Esophagus squamous epithelium (tissue), 5 donors: Measurements from ENCODE around the gene ATP8A2. TPM values are rescaled to one million over a fixed set of nuclear protein-coding genes. Genes with fewer than 3 reads are reported as not detected.

Experiments
- DNase-seq: peaks from one replicate; lab custom pipeline; 2025; lab: John Stamatoyannopoulos, UW
- H3K27ac ChIP-seq, 4 donors: fragments of 200-600 bp; sonication (generic); one replicate each; pipeline ENCODE4 v1.5.1; 2016 to 2019; ENCODE audit warnings: mild to moderate bottlenecking in 1 of 4
- H3K27me3 ChIP-seq, 4 donors: fragments of 200-600 bp; sonication (generic); 1 replicate in 3 of 4; 2 replicates in 1 of 4; pipeline versions ENCODE4 v1.5.1 to v1.6.0; 2017 to 2021; ENCODE audit warnings: antibody characterized with exemption in 1 of 4
- H3K36me3 ChIP-seq, 3 donors: fragments of 200-600 bp; sonication (generic); one replicate each; pipeline ENCODE4 v1.5.1; 2016 to 2019
- H3K4me1 ChIP-seq, 3 donors: fragments of 200-600 bp; sonication (generic); one replicate each; pipeline ENCODE4 v1.5.1; 2017 to 2019
- H3K4me3 ChIP-seq, 4 donors: fragments of 200-600 bp; sonication (generic); 1 replicate in 3 of 4; 2 replicates in 1 of 4; pipeline ENCODE4 v1.5.1; 2016 to 2019; ENCODE audit warnings: mild to moderate bottlenecking in 2 of 4, moderate library complexity in 1 of 4
- H3K9me3 ChIP-seq, 3 donors: fragments of 200-600 bp; sonication (generic); one replicate each; pipeline ENCODE4 v1.5.1; 2016 to 2019
- CTCF ChIP-seq, 6 experiments: fragments of 450-650 bp in 4 of 6; fragments of 200-600 bp in 2 of 6; sonication (generic) in 2 of 6; IDR thresholded peaks; one replicate each; pipeline ENCODE4 v1.5.1; 2016 to 2019; ENCODE audit warnings: antibody characterized with exemption in 6 of 6, mild to moderate bottlenecking in 4 of 6, moderate library complexity in 4 of 6
- POLR2A ChIP-seq, 4 donors: fragments of 450-650 bp; IDR thresholded peaks; one replicate each; pipeline ENCODE4 v1.6.1; 2017; ENCODE audit warnings: antibody characterized with exemption in 4 of 4, mild to moderate bottlenecking in 4 of 4, moderate library complexity in 3 of 4
- WGBS, 2 donors: methylation state at CpG; one replicate each; pipeline ENCODE4 v1.1.5; 2018; 5-methylcytosine and 5-hydroxymethylcytosine counted together
- intact Hi-C: fragments of 100-400 bp; cut with DNase I; formaldehyde crosslinking; loops from one replicate; pipeline ENCODE4 v1.15.0; 2022
- total RNA-seq, 4 donors: library from RNA; depleted of rRNA; stranded (reverse); fragments of >200 nt; gene quantifications; one replicate each; pipeline ENCODE4 v1.1.0, GENCODE V29; 2016
- donor health status: DM: yes; HTN: yes; CAD: no.

Gene ATP8A2
- not detected for total RNA-seq

- TF ChIP-seq POLR2A (IDR thresholded peaks at IDR 0.05) (no peak), CTCF (IDR thresholded peaks at IDR 0.05) (no peak)
- H3K36me3 ChIP-seq, result no peaks in the 10 kb centered on the region
- H3K27ac ChIP-seq, result no peak within 1 kb of the TSS
- WGBS, 2 donors, result 0% methylated on average over 1 of the region's 58 CpGs; no CpG with 5 or more reads in 1 of the 2 donors
- intact Hi-C loops, result no loop called here
- H3K9me3 ChIP-seq, result no peaks in the 10 kb centered on the region
- H3K4me1 ChIP-seq, result peaks cover 0 to 15% (median 10%) of the 10 kb centered on the region in 3 donors
- H3K27me3 ChIP-seq, result peaks cover 4 to 88% (median 9%) of the 10 kb centered on the region in 4 donors
- DNase-seq, result no peak
- H3K4me3 ChIP-seq, result peak within 1 kb of the TSS in 3 of 4 donors; percentile 19 to 58 (median 41)
Measured at GRCh38 chr13:25371875-25372283, at the start of gene ATP8A2. Gene ATP8A2, plus strand, starts transcription at chr13:25371974. Its CDS starts 239 bp downstream, at chr13:25372213.

DNA sequence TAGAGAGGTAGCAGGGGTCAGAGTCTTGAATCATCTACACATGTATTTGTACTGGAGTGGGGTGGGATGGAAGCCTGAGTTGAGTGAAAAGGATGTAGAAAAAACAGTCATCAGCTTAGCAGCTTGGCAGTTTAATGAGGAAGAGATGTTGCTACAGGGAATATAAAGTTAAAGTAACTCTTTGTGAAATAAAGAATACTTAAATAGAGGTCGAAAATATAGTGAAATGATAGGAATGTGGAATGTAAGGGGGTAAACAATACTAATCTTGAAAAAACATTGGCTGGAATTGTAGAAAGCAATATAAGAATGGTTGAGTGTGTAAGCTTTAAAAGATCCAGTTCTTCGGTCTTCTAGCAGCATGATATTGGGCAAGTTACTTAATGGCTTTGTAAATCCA, 47.7 kb upstream of the ATP8A2 start:
- intact Hi-C loops, result no loop called here
- no peak for DNase-seq
- Histone ChIP-seq H3K36me3 (peaks cover 0 to 100% (median 41%) of the 10 kb centered on the region in 3 donors), H3K4me3 (no peak overlapping the region), H3K27ac (no peak overlapping the region), H3K9me3 (no peaks in the 10 kb centered on the region), H3K27me3 (no peaks in the 10 kb centered on the region), H3K4me1 (no peaks in the 10 kb centered on the region)
- WGBS, 2 donors, result 78 to 82% methylated on average over 2 of the region's 2 CpGs
- TF ChIP-seq POLR2A (IDR thresholded peaks at IDR 0.05) (no peak), CTCF (IDR thresholded peaks at IDR 0.05) (no peak)

GRCh38 chr13:25329706-25330105, 42.1 kb upstream of the ATP8A2 start:
- H3K4me1 ChIP-seq, result no peaks in the 10 kb centered on the region
- no peaks in the 10 kb centered on the region for H3K27me3 ChIP-seq
- no peak overlapping the region for H3K27ac ChIP-seq
- no peak overlapping the region for H3K4me3 ChIP-seq
- peaks cover 0 to 96% (median 31%) of the 10 kb centered on the region in 3 donors for H3K36me3 ChIP-seq
- TF ChIP-seq CTCF (IDR thresholded peaks at IDR 0.05) (no peak), POLR2A (IDR thresholded peaks at IDR 0.05) (no peak)
- WGBS, 2 donors, result 92 to 96% methylated on average over 4 of the region's 4 CpGs
- no peak for DNase-seq
- intact Hi-C loops, result no loop called here
- no peaks in the 10 kb centered on the region for H3K9me3 ChIP-seq

GRCh38 chr13:25330541-25330940, 41.2 kb upstream of the ATP8A2 start:
- TF ChIP-seq POLR2A (IDR thresholded peaks at IDR 0.05) (no peak), CTCF (IDR thresholded peaks at IDR 0.05) (no peak)
- peaks cover 0 to 88% (median 23%) of the 10 kb centered on the region in 3 donors for H3K36me3 ChIP-seq
- DNase-seq, result no peak
- H3K4me1 ChIP-seq, result no peaks in the 10 kb centered on the region
- 85 to 86% methylated on average over 1 of the region's 1 CpG for WGBS, 2 donors
- no peak overlapping the region for H3K27ac ChIP-seq
- H3K27me3 ChIP-seq, result no peaks in the 10 kb centered on the region
- intact Hi-C loops, result no loop called here
- no peak overlapping the region for H3K4me3 ChIP-seq
- H3K9me3 ChIP-seq, result no peaks in the 10 kb centered on the region

DNA sequence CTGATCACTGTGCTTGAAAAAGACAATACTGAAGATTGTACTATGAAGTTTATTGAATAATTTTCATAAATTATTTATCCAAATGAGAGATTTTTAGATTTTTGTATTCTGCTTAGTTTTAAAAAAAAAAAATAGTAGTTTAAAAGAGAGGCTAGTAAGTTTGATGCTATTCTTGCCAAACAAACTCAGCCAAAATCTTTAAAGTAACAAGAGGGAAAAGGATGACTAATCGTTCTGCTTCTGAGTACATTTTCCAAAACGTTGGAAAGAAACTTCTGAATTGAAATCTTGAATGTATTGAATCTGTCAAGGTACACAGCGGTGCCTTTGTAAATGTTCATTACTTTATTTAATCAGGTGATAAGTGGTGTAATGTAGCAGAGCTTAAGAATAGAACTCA, 35.9 kb upstream of the ATP8A2 start:
- 21 to 31% methylated on average over 3 of the region's 3 CpGs for WGBS, 2 donors
- no peak overlapping the region for H3K4me3 ChIP-seq
- TF ChIP-seq POLR2A (IDR thresholded peaks at IDR 0.05), result no peak
- no peak for TF ChIP-seq CTCF (IDR thresholded peaks at IDR 0.05)
- intact Hi-C loops, result no loop called here
- no peak overlapping the region for H3K27ac ChIP-seq
- H3K4me1 ChIP-seq, result no peaks in the 10 kb centered on the region
- H3K27me3 ChIP-seq, result no peaks in the 10 kb centered on the region
- H3K9me3 ChIP-seq, result no peaks in the 10 kb centered on the region
- H3K36me3 ChIP-seq, result peaks cover 0 to 73% (median 3%) of the 10 kb centered on the region in 3 donors
- no peak for DNase-seq
